OCI-LY1 (cell line): ENCODE data around the gene LYPD8.
"Not testable (repeated sequence)": the region's sequence is repeated elsewhere in the genome, so short reads cannot be mapped to it uniquely, and the experiment has no call there.

Experiments used
- EZH2 ChIP-seq: fragments of 200-600 bp; sonication (generic), shearing (Covaris generic); IDR thresholded peaks from 2 replicates; pipeline ENCODE4 v1.8.0; 2017; ENCODE audit warnings: borderline replicate concordance, mixed run types, mild to moderate bottlenecking, antibody characterized with exemption, low read length, moderate library complexity, mixed read lengths
- TF ChIP-seq, protein P1 (sequence below): fragments of 200-600 bp; sonication (generic), shearing (Covaris generic); IDR thresholded peaks from 2 replicates; pipeline ENCODE4 v1.5.1; 2017; ENCODE audit warnings: mild to moderate bottlenecking, antibody characterized with exemption, low read length, moderate library complexity, mixed read lengths

DNA sequence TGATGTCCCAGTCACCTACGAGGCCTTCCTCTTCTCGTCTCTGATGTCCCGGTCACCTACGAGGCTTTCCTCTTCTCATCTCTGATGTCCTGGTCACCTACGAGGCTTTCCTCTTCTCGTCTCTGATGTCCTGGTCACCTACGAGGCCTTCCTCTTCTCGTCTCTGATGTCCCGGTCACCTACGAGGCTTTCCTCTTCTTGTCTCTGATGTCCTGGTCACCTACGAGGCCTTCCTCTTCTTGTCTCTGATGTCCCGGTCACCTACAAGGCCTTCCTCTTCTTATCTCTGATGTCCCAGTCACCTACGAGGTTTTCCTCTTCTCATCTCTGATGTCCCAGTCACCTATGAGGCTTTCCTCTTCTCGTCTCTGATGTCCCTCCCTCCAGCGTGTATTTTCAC, 47.9 kb upstream of the LYPD8 start:
- TF ChIP-seq, protein P1, sequence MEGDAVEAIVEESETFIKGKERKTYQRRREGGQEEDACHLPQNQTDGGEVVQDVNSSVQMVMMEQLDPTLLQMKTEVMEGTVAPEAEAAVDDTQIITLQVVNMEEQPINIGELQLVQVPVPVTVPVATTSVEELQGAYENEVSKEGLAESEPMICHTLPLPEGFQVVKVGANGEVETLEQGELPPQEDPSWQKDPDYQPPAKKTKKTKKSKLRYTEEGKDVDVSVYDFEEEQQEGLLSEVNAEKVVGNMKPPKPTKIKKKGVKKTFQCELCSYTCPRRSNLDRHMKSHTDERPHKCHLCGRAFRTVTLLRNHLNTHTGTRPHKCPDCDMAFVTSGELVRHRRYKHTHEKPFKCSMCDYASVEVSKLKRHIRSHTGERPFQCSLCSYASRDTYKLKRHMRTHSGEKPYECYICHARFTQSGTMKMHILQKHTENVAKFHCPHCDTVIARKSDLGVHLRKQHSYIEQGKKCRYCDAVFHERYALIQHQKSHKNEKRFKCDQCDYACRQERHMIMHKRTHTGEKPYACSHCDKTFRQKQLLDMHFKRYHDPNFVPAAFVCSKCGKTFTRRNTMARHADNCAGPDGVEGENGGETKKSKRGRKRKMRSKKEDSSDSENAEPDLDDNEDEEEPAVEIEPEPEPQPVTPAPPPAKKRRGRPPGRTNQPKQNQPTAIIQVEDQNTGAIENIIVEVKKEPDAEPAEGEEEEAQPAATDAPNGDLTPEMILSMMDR: not testable (repeated sequence)
- TF ChIP-seq EZH2: not testable (repeated sequence)
